ENCODE measurements around the gene ERN1.

ERN1 gene

GRCh38 chr17:64113006-64113405 is 16.9 kb downstream of the ERN1 start:
- no peak overlapping the region for H3K4me3 ChIP-seq (ENCODE audit: low read depth, low read length)
- TF ChIP-seq CTCF (IDR thresholded peaks at IDR 0.05; ENCODE audit: low read depth, low read length, missing control alignments), result no peak
- DNase-seq (ENCODE audit: low read depth), result no peak
- in situ Hi-C loops (cut with HindIII; ENCODE audit: low sequenced_read_pairs), result no loop called here

DNA sequence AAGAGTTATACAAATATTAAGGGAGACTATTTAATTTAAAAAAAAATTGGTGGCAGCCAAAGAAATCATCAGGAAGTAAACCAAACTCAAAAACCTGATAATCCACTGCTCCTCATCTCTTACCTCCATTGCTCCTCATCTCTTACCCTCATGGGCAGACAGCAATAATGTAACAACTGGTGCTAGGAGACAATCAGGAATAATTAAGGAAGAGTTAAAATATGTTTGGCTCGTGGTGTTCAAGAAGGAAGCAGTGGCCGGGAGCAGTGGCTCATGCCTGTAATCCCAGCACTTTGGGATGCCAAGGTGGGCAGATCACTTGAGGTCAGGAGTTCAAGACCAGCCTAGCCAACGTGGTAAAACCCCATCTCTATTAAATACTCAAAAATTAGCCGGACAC is 18.1 kb downstream of the ERN1 start:
- no peak overlapping the region for H3K4me3 ChIP-seq (ENCODE audit: low read depth, low read length)
- no peak for TF ChIP-seq CTCF (IDR thresholded peaks at IDR 0.05; ENCODE audit: low read depth, low read length, missing control alignments)
- DNase-seq (ENCODE audit: low read depth), result no peak
- in situ Hi-C loops (cut with HindIII; ENCODE audit: low sequenced_read_pairs), result no loop called here

DNA sequence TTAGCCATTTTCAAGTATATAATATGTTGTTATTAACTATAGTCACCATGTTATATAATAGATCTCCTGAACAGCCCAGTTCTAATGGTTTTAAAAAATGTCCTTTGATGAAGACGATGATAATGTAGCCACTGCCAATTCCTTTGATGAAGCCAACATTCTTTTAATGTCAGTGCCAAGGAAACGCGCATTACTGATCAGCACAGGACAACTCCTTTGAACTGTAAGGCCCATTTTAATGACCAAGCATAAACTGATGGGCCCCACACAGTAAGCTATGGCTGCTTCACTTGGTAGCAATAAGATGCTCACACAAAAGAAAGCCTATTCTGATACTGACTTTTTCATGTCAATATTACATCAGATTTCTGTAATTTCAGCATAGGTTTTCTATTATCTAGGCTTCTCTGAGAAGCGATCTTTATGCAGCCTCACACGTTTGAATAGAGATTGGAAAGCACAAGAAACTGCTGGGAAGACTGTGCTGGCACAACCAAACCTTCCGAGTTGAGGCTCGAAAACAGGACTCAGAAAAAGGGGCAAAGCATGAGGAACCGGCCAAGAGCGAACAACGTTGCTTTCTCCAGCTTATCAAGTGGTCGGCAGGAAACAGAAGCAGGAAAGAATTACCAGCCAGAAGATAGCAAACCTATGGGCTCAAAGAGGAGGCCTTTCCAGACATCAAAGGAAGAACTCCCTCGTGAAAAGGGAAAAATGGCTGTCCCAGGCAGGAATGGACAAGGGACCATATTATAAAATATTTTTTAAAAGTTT is 19.4 kb downstream of the ERN1 start:
- in situ Hi-C loops (cut with HindIII; ENCODE audit: low sequenced_read_pairs), result no loop called here
- no peak for DNase-seq (ENCODE audit: low read depth)
- H3K4me3 ChIP-seq (ENCODE audit: low read depth, low read length), result no peak overlapping the region
- TF ChIP-seq CTCF (IDR thresholded peaks at IDR 0.05; ENCODE audit: low read depth, low read length, missing control alignments), result no peak

GRCh38 chr17:64109400-64109799 is 20.5 kb downstream of the ERN1 start:
- DNase-seq (ENCODE audit: low read depth), result no peak
- in situ Hi-C loops (cut with HindIII; ENCODE audit: low sequenced_read_pairs), result no loop called here
- TF ChIP-seq CTCF (IDR thresholded peaks at IDR 0.05; ENCODE audit: low read depth, low read length, missing control alignments), result no peak
- H3K4me3 ChIP-seq (ENCODE audit: low read depth, low read length), result no peak overlapping the region

DNA sequence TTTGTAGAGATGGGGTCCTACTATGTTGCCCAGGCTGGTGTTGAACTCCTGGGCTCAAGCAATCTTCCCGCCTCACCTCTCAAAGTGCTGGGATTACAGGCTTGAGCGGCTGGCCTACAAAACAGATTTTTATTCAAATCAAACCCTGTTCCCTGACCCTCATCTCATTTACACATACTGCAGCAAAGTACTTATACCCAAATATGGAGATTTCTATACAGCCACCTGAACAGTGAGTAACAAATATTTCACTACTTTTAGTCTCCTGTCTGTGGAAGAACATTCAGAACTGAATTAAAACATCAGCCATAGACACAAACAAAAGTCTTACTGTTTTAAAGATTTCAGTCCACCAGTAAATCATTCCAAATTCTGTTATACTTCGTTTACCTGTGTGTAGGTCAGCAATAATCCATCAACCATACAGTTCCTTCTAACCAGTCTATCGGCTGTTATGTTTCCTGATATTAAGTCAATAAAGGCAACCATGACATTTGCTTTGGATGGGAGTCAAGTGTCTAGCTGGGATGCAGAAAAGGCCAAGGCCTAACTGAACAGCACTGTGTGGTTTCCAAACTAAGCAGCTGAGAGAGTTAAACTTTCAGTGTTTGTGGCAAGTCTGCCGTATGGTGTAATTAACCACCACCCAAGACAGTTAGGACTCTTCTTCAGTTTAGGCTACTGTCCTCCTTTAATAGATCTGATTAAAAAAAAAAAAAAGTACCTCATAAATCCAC is 22.3 kb downstream of the ERN1 start:
- no peak for DNase-seq (ENCODE audit: low read depth)
- in situ Hi-C loops (cut with HindIII; ENCODE audit: low sequenced_read_pairs), result no loop called here
- no peak for TF ChIP-seq CTCF (IDR thresholded peaks at IDR 0.05; ENCODE audit: low read depth, low read length, missing control alignments)
- H3K4me3 ChIP-seq (ENCODE audit: low read depth, low read length), result no peak overlapping the region

- in situ Hi-C loops (cut with HindIII; ENCODE audit: low sequenced_read_pairs), result no loop called here
- no peak for DNase-seq (ENCODE audit: low read depth)
- no peak overlapping the region for H3K4me3 ChIP-seq (ENCODE audit: low read depth, low read length)
- no peak for TF ChIP-seq CTCF (IDR thresholded peaks at IDR 0.05; ENCODE audit: low read depth, low read length, missing control alignments)
Observed at GRCh38 chr17:64106918-64107317, 23.0 kb downstream of the ERN1 start.
